ENCODE results near the gene CBR3. TPM values are rescaled to one million over a fixed set of nuclear protein-coding genes. Genes with fewer than 3 reads are reported as not detected.

CBR3 gene
- total and polyA plus RNA-seq, 9 of the 15 experiments (the other 6 are each of a cell fraction or from before 2014, with no cell fraction given): not detected

- TF ChIP-seq E2F3 (CRISPR knock-in tag; IDR thresholded peaks at IDR 0.05) (no peak), ZNF696 (CRISPR knock-in tag; conservative IDR thresholded peaks at IDR 0.05) (no peak), SRF (CRISPR knock-in tag; IDR thresholded peaks at IDR 0.05) (0 out of 4 replicates have a peak, but pooled peaks of 1 of the 2 experiments have one; percentile 4), ZNF282 (CRISPR knock-in tag; IDR thresholded peaks at IDR 0.05) (no peak), GTF3C2 (IDR thresholded peaks at IDR 0.05; ENCODE audit: borderline replicate concordance, extremely low read depth, insufficient read length) (no peak), FOXK2 (conservative IDR thresholded peaks at IDR 0.05 in 1 of 2, IDR thresholded peaks at IDR 0.05 in 1 of 2; ENCODE audit: low read depth in 2 of 2) (peak; percentile 76 to 85), ZNF589 (CRISPR knock-in tag; IDR thresholded peaks at IDR 0.05; ENCODE audit: low read depth) (no peak), SP1 (CRISPR knock-in tag; IDR thresholded peaks at IDR 0.05) (peak; percentile 83), ZBTB40 (IDR thresholded peaks at IDR 0.05) (no peak), ZBTB40 (CRISPR knock-in tag; IDR thresholded peaks at IDR 0.05) (no peak), PKNOX1 (IDR thresholded peaks at IDR 0.05) (peak; percentile 64)
These were observed 21.5 kb downstream of the CBR3 start (continued) for GRCh38 chr21:36156339-36156814.

All from K562 (cell line).